MCF 10A (cell line): ENCODE data around the gene WNT5B. TPM values are rescaled to one million over a fixed set of nuclear protein-coding genes. Genes with fewer than 3 reads are reported as not detected.

ENCODE experiments used
- BruUV-seq: library from RNA; stranded (reverse); fragments of 400-500 nt; replicated peaks from 2 replicates; lab custom pipeline; 2021; lab: Mats Ljungman, UMichigan
- CTCF ChIA-PET: fragments of 300-600 bp; sonication (Branson Sonifier 250); formaldehyde crosslinking; extraction: SDS; loops from one replicate; lab custom pipeline; 2021; ENCODE audit warnings: antibody characterized with exemption, inconsistent platforms; lab: Yijun Ruan, JAX
- POLR2A ChIA-PET: fragments of 300-600, 350-650 bp; sonication (Branson Sonifier 250); formaldehyde crosslinking; extraction: SDS; loops from one replicate; lab custom pipeline; 2020; ENCODE audit warnings: antibody characterized with exemption, inconsistent platforms; lab: Yijun Ruan, JAX
- DNase-seq: peaks from one replicate; pipeline ENCODE4 v3.0.0-alpha.2; 2018; ENCODE audit not compliant: unreplicated experiment
- H3K27ac Mint-ChIP-seq: one replicate; pipeline ENCODE4 v1.8.0; 2022; ENCODE audit warnings: mild to moderate bottlenecking, low read depth, mixed read lengths; ENCODE audit not compliant: unreplicated experiment
- H3K27me3 Mint-ChIP-seq: one replicate; pipeline ENCODE4 v1.8.0; 2022; ENCODE audit warnings: mixed read lengths; ENCODE audit not compliant: insufficient read depth, unreplicated experiment
- H3K36me3 Mint-ChIP-seq: one replicate; pipeline ENCODE4 v1.8.0; 2022; ENCODE audit warnings: mild to moderate bottlenecking, moderate library complexity, mixed read lengths; ENCODE audit not compliant: insufficient read depth, unreplicated experiment
- H3K4me1 Mint-ChIP-seq: one replicate; pipeline ENCODE4 v1.8.0; 2022; ENCODE audit warnings: mixed read lengths; ENCODE audit not compliant: insufficient read depth, unreplicated experiment
- H3K4me3 Mint-ChIP-seq: one replicate; pipeline ENCODE4 v1.8.0; 2022; ENCODE audit warnings: mild to moderate bottlenecking, moderate library complexity, mixed read lengths; ENCODE audit not compliant: unreplicated experiment
- H3K9me3 Mint-ChIP-seq: one replicate; pipeline ENCODE4 v1.8.0; 2022; ENCODE audit warnings: mixed read lengths; ENCODE audit not compliant: unreplicated experiment
- CTCF ChIP-seq: fragments of 200-600 bp; IDR thresholded peaks from one replicate; pipeline ENCODE4 v1.8.0; 2022; ENCODE audit warnings: antibody characterized with exemption, mild to moderate bottlenecking; ENCODE audit not compliant: unreplicated experiment
- intact Hi-C: fragments of 100-400 bp; cut with micrococcal nuclease; formaldehyde crosslinking; loops from 2 replicates; pipeline ENCODE4 v1.14.1; 2022
- total RNA-seq: library from RNA; stranded (reverse); gene quantifications from 2 replicates; pipeline ENCODE4 v1.2.3, GENCODE V29; 2022

WNT5B gene
- total RNA-seq, 1 experiment from 2014 or later, result 0.21 TPM

DNA sequence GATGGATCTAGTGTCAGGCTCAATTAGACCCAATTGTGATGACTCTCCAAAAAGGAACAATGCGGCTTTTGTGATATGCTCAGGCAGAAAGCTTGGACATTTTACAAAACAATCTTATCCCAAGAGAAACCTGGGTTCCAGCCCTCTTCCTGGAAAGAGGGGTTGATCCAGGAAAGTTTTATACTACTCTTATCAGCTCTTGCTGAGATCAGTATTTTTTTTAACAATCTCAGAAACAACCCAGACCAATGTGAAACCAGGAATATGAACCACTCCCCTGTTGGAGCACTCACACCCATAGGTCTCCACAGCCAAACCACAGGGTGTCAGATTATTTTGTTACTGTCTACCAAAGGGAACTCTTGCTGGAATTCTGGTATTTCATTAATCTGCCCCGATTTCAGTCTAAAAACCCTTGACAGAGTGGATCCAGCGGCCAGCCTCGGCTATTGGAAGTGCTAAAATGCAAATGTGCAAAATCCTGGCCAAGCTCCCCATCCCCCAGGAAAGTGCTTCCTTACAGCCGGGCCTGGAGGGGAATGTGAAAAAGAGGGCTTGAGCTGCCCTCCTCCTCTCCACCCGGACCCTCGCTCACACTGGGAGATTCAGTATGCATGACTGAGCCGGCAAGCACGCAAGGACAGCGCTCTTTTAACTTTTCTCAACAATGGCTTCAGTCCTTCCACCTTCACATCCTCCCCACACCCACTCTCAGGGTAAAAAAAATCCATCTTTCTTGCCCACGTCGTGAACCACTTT, 38.6 kb upstream of the WNT5B start:
- CTCF ChIA-PET, result interaction anchor here (8.2 kb wide), 1 partner anchor 473 kb away, joined by 66 read pairs; no protein-coding TSS in a partner anchor

DNA sequence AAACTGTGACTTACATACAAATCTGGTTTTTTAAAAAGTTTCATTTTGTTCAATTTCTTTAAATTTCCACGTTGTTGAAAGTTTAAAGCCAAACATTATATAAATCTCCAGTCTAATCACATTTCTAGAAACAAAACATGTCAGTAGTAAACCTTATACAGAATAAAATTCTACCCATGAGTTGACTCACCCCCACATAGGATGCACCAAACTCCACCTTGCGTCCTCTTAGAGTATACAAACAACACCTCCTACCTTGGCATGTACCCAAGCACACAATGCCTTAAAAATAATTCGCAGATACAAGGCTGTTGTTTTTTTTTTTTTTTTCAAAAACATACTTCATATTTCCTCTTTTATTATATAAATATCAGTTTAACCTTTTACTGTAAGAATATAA, 38.0 kb upstream of the WNT5B start:
- peaks cover 17% of the 10 kb centered on the region for H3K36me3 Mint-ChIP-seq
- no TSS peak for BruUV-seq
- TF ChIP-seq CTCF, result peak; percentile 13
- CTCF ChIA-PET, result interaction anchor here (8.2 kb wide), 1 partner anchor 474 kb away, joined by 66 read pairs; no protein-coding TSS in a partner anchor
- DNase-seq, result peak; percentile 76
- no peaks in the 10 kb centered on the region for H3K9me3 Mint-ChIP-seq
- peaks cover 49% of the 10 kb centered on the region for H3K4me1 Mint-ChIP-seq
- intact Hi-C loops, result loop anchor here (5.0 kb wide), 1 partner anchor 839 kb away; the partner anchor contains the start of gene WNK1
- H3K27ac Mint-ChIP-seq, result peak overlapping the region; percentile 91
- POLR2A ChIA-PET, result interaction anchor here (1.2 to 4.8 kb wide), 5 partner anchors 9 to 474 kb away, joined by 4 to 59 read pairs (median 14); no protein-coding TSS in a partner anchor
- H3K27me3 Mint-ChIP-seq, result no peaks in the 10 kb centered on the region
- peak overlapping the region; percentile 81 for H3K4me3 Mint-ChIP-seq

More for the DNA sequence above, 38.6 kb upstream of the WNT5B start:
- peak overlapping the region; percentile 91 for H3K27ac Mint-ChIP-seq
- peaks cover 46% of the 10 kb centered on the region for H3K4me1 Mint-ChIP-seq
- no peak for TF ChIP-seq CTCF
- H3K27me3 Mint-ChIP-seq, result no peaks in the 10 kb centered on the region
- no TSS peak for BruUV-seq
- intact Hi-C loops, result loop anchor here (5.0 kb wide), 1 partner anchor 838 kb away; the partner anchor contains the start of gene WNK1
- H3K36me3 Mint-ChIP-seq, result peaks cover 17% of the 10 kb centered on the region
- DNase-seq, result no peak
- no peaks in the 10 kb centered on the region for H3K9me3 Mint-ChIP-seq
- POLR2A ChIA-PET, result interaction anchor here (0.9 to 1.5 kb wide), 6 partner anchors 9 to 641 kb away, joined by 3 to 14 read pairs (median 4); partner anchors contain the start of gene RAD52
- peak overlapping the region; percentile 81 for H3K4me3 Mint-ChIP-seq

GRCh38 chr12:1591543-1591942, 37.5 kb upstream of the WNT5B start:
- DNase-seq, result no peak
- POLR2A ChIA-PET, result interaction anchor here (2.4 to 4.8 kb wide), 3 partner anchors 14 to 642 kb away, joined by 9 to 59 read pairs (median 39); partner anchors contain the start of gene RAD52
- intact Hi-C loops, result loop anchor here (5.0 kb wide), 1 partner anchor 839 kb away; the partner anchor contains the start of gene WNK1

More at GRCh38 chr12:1591543-1591942, 37.5 kb upstream of the WNT5B start:
- no peak for TF ChIP-seq CTCF
- H3K9me3 Mint-ChIP-seq, result no peaks in the 10 kb centered on the region
- no peaks in the 10 kb centered on the region for H3K27me3 Mint-ChIP-seq
- H3K4me1 Mint-ChIP-seq, result peaks cover 49% of the 10 kb centered on the region
- peak overlapping the region; percentile 81 for H3K4me3 Mint-ChIP-seq
- H3K36me3 Mint-ChIP-seq, result peaks cover 14% of the 10 kb centered on the region
- peak overlapping the region; percentile 91 for H3K27ac Mint-ChIP-seq
- CTCF ChIA-PET, result interaction anchor here (8.2 kb wide), 1 partner anchor 474 kb away, joined by 66 read pairs; no protein-coding TSS in a partner anchor
- BruUV-seq, result TSS peak; percentile 49
